ENCODE results near the gene NDUFC2.
"Not testable (repeated sequence)": the region's sequence is repeated elsewhere in the genome, so short reads cannot be mapped to it uniquely, and the experiment has no call there.

The NDUFC2 gene

GRCh38 chr11:78079232-78080083 lies at the start of gene NDUFC2:
Gene NDUFC2, minus strand, starts transcription at chr11:78079862. Its CDS starts 118 bp downstream, at chr11:78079744.
- peak; percentile 91 for DNase-seq

GRCh38 chr11:78127403-78127802 lies 47.7 kb upstream of the NDUFC2 start:
- peak; percentile 67 for DNase-seq

- DNase-seq: no peak
These were observed 33.1 kb upstream of the NDUFC2 start for GRCh38 chr11:78112582-78113275.

GRCh38 chr11:78111298-78111697 lies 31.6 kb upstream of the NDUFC2 start:
- no peak for DNase-seq

- DNase-seq: no peak
These were observed 31.2 kb upstream of the NDUFC2 start for GRCh38 chr11:78110830-78111229.

GRCh38 chr11:78110351-78110750 lies 30.7 kb upstream of the NDUFC2 start:
- no peak for DNase-seq

- DNase-seq: no peak
These were observed 29.7 kb upstream of the NDUFC2 start for GRCh38 chr11:78109081-78110015.

- DNase-seq: no peak
These were observed 21.2 kb upstream of the NDUFC2 start for GRCh38 chr11:78100676-78101472.

- no peak for DNase-seq
These were observed 20.6 kb upstream of the NDUFC2 start for GRCh38 chr11:78100261-78100660.

- DNase-seq: no peak
These were observed 20.0 kb upstream of the NDUFC2 start for GRCh38 chr11:78099666-78100065.

- no peak for DNase-seq
These were observed 18.2 kb upstream of the NDUFC2 start for GRCh38 chr11:78097666-78098385.

- DNase-seq: peak; percentile 46
These were observed 14.6 kb upstream of the NDUFC2 start for GRCh38 chr11:78094250-78094649.

- not testable (repeated sequence) for DNase-seq
These were observed 6.9 kb upstream of the NDUFC2 start for GRCh38 chr11:78086521-78087074.

GRCh38 chr11:78085972-78086371 lies 6.3 kb upstream of the NDUFC2 start:
- no peak for DNase-seq

- not testable (repeated sequence) for DNase-seq
These were observed 4.8 kb upstream of the NDUFC2 start for GRCh38 chr11:78084506-78084905.

- no peak for DNase-seq
These were observed 3.4 kb upstream of the NDUFC2 start for GRCh38 chr11:78083021-78083420.

GRCh38 chr11:78082146-78082545 lies 2.5 kb upstream of the NDUFC2 start:
- DNase-seq: no peak

- DNase-seq: no peak
These were observed 1.9 kb upstream of the NDUFC2 start for GRCh38 chr11:78081583-78081982.

- peak; percentile 93 for DNase-seq
These were observed 1.3 kb upstream of the NDUFC2 start for GRCh38 chr11:78080818-78081495.

- DNase-seq: no peak
These were observed 589 bp upstream of the NDUFC2 start for GRCh38 chr11:78080084-78080817.

Measured in hematopoietic multipotent progenitor cell treated with erythropoietin and hydrocortisone succinate and interleukin-3 and kit ligand, for 4 days (in vitro differentiated cells).